ENCODE results near the gene OCLN.

DNA sequence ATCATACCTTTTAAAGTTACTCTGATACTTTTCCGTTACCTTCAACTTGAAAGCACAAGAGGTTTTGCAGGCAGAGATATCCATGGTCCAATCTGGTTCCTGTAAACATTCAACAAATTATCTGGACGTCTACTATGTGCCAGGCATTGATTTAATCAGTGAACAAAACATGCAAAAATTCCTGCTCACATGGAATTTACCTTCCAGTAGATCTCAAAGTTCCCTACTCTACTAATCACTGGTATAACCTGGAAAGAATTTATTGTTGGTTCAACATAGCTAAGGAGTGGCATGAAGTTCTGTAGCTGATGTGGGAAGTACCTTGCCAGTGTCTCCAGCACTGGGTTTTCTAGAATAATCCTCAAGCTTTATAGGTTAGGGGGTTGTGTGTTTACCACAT is 9.8 kb downstream of the OCLN start:
- TF ChIP-seq, protein P1, sequence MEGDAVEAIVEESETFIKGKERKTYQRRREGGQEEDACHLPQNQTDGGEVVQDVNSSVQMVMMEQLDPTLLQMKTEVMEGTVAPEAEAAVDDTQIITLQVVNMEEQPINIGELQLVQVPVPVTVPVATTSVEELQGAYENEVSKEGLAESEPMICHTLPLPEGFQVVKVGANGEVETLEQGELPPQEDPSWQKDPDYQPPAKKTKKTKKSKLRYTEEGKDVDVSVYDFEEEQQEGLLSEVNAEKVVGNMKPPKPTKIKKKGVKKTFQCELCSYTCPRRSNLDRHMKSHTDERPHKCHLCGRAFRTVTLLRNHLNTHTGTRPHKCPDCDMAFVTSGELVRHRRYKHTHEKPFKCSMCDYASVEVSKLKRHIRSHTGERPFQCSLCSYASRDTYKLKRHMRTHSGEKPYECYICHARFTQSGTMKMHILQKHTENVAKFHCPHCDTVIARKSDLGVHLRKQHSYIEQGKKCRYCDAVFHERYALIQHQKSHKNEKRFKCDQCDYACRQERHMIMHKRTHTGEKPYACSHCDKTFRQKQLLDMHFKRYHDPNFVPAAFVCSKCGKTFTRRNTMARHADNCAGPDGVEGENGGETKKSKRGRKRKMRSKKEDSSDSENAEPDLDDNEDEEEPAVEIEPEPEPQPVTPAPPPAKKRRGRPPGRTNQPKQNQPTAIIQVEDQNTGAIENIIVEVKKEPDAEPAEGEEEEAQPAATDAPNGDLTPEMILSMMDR (IDR thresholded peaks at IDR 0.05; ENCODE audit: insufficient read depth, low read length): no peak
- no peak for TF ChIP-seq SPI1 (IDR thresholded peaks at IDR 0.05; ENCODE audit: borderline replicate concordance, low read depth)
- TF ChIP-seq REST (IDR thresholded peaks at IDR 0.05; ENCODE audit: insufficient replicate concordance, low read depth): no peak

Measured in HL-60 (cell line).